GM12875 (cell line): Measurements from ENCODE around the gene RASGRP4.

Experiments used
- H3K4me3 ChIP-seq: one replicate; pipeline ENCODE4 v1.5.1; 2011; ENCODE audit warnings: low read depth, low read length, control low read depth
- CTCF ChIP-seq: IDR thresholded peaks from 2 replicates; pipeline ENCODE4 v1.5.1; 2011; ENCODE audit warnings: low read depth, mild to moderate bottlenecking, control low read depth, inconsistent platforms, low read length, moderate library complexity, borderline replicate concordance; ENCODE audit not compliant: insufficient read depth

RASGRP4 gene

GRCh38 chr19:38375748-38376147 lies 50.3 kb downstream of the RASGRP4 start:
- peak overlapping the region; percentile 90 for H3K4me3 ChIP-seq
- TF ChIP-seq CTCF: no peak

GRCh38 chr19:38375098-38375493 lies 50.9 kb downstream of the RASGRP4 start:
- peak overlapping the region; percentile 90 for H3K4me3 ChIP-seq
- TF ChIP-seq CTCF: no peak

GRCh38 chr19:38374332-38375097 lies 51.5 kb downstream of the RASGRP4 start, which contains the start of gene PSMD8:
Gene PSMD8, plus strand, starts transcription at chr19:38374571. Its CDS starts 31 bp downstream, at chr19:38374602.
- 0 out of 2 replicates have a peak, but pooled peaks have one; percentile 2 for TF ChIP-seq CTCF
- peak within 1 kb of the TSS; percentile 90 for H3K4me3 ChIP-seq

GRCh38 chr19:38373907-38374331 lies 52.1 kb downstream of the RASGRP4 start:
- H3K4me3 ChIP-seq: peak overlapping the region; percentile 49
- no peak for TF ChIP-seq CTCF

- no peak overlapping the region for H3K4me3 ChIP-seq
- no peak for TF ChIP-seq CTCF
Observed at GRCh38 chr19:38371081-38371480, 54.9 kb downstream of the RASGRP4 start.

GRCh38 chr19:38370299-38370698 lies 55.7 kb downstream of the RASGRP4 start:
- no peak for TF ChIP-seq CTCF
- H3K4me3 ChIP-seq: no peak overlapping the region

GRCh38 chr19:38369584-38369983 lies 56.4 kb downstream of the RASGRP4 start:
- no peak overlapping the region for H3K4me3 ChIP-seq

More at GRCh38 chr19:38369584-38369983, 56.4 kb downstream of the RASGRP4 start:
- no peak for TF ChIP-seq CTCF
